PC-9 (cell line): Measurements from ENCODE around the gene GANAB. TPM values are rescaled to one million over a fixed set of nuclear protein-coding genes. Genes with fewer than 3 reads are reported as not detected.
"Not testable (repeated sequence)": the region's sequence is repeated elsewhere in the genome, so short reads cannot be mapped to it uniquely, and the experiment has no call there.

ENCODE experiments used
- BruUV-seq: library from RNA; stranded (reverse); fragments of 400-500 nt; replicated peaks from 2 replicates; lab custom pipeline; 2021; lab: Mats Ljungman, UMichigan
- CTCF ChIA-PET: fragments of 300-600 bp; sonication (Branson Sonifier 250); formaldehyde crosslinking; loops from one replicate; lab custom pipeline; 2022; ENCODE audit warnings: antibody characterized with exemption; lab: Charles Lee
- POLR2A ChIA-PET: fragments of 300-600 bp; sonication (Branson Sonifier 250); formaldehyde crosslinking; loops from one replicate; lab custom pipeline; 2022; ENCODE audit warnings: antibody characterized with exemption; ENCODE audit not compliant: unreplicated experiment; lab: Charles Lee
- DNase-seq, 2 experiments: peaks; one replicate each; pipeline versions ENCODE4 v3.0.0 to v3.0.0-alpha.2; 2015 to 2022; ENCODE audit warnings: mixed read lengths in 1 of 2
- H2AFZ ChIP-seq: fragments of 200-600 bp; sonication (generic); 2 replicates; pipeline ENCODE4 v1.8.1; 2017; ENCODE audit warnings: antibody characterized with exemption
- H3F3A ChIP-seq: fragments of 200-600 bp; sonication (generic); 2 replicates; pipeline ENCODE4 v1.8.1; 2017; ENCODE audit warnings: antibody characterized with exemption, mild to moderate bottlenecking, low read depth; ENCODE audit not compliant: insufficient read depth
- H3K27ac ChIP-seq: fragments of 200-600 bp; sonication (generic); 2 replicates; pipeline ENCODE4 v1.6.1; 2016; ENCODE audit warnings: mixed run types
- H3K27me3 ChIP-seq: fragments of 200-600 bp; sonication (generic); 2 replicates; pipeline ENCODE4 v1.6.1; 2016; ENCODE audit warnings: low read depth, mixed run types; ENCODE audit not compliant: insufficient read depth
- H3K36me3 ChIP-seq: fragments of 200-600 bp; sonication (generic); 2 replicates; pipeline ENCODE4 v1.6.1; 2016; ENCODE audit warnings: low read depth, mixed run types
- H3K4me1 ChIP-seq: fragments of 200-600 bp; sonication (generic); replicated peaks from 2 replicates; pipeline ENCODE4 v1.6.1; 2016; ENCODE audit warnings: mixed run types; ENCODE audit not compliant: insufficient read depth
- H3K4me2 ChIP-seq: fragments of 200-600 bp; sonication (generic); 2 replicates; pipeline ENCODE4 v1.6.1; 2017; ENCODE audit warnings: mixed run types
- H3K4me3 ChIP-seq: fragments of 200-600 bp; sonication (generic); 2 replicates; pipeline ENCODE4 v1.6.1; 2016; ENCODE audit warnings: mixed run types
- H3K79me2 ChIP-seq: fragments of 200-600 bp; sonication (generic); 2 replicates; pipeline ENCODE4 v1.6.1; 2017; ENCODE audit warnings: low read depth, mixed run types
- H3K9me2 ChIP-seq: fragments of 200-600 bp; sonication (generic); 2 replicates; pipeline ENCODE4 v1.8.1; 2017; ENCODE audit warnings: mild to moderate bottlenecking; ENCODE audit not compliant: insufficient read depth
- H3K9me3 ChIP-seq: fragments of 200-600 bp; sonication (generic); 2 replicates; pipeline ENCODE4 v1.8.1; 2016; ENCODE audit warnings: low read depth; ENCODE audit not compliant: insufficient read depth
- H4K20me1 ChIP-seq: fragments of 200-600 bp; sonication (generic); 2 replicates; pipeline ENCODE4 v1.8.1; 2017; ENCODE audit not compliant: insufficient read depth
- EZH2 ChIP-seq: fragments of 200-600 bp; sonication (generic); IDR thresholded peaks from 2 replicates; pipeline ENCODE4 v1.8.0; 2017; ENCODE audit warnings: antibody characterized with exemption, low read depth
- intact Hi-C: fragments of 100-400 bp; cut with micrococcal nuclease; formaldehyde crosslinking; loops from one replicate; pipeline ENCODE4 v1.10.0; 2022; ENCODE audit not compliant: unreplicated experiment
- total RNA-seq: library from RNA; stranded (reverse); gene quantifications from 2 replicates; pipeline ENCODE4 v1.2.3, GENCODE V29; 2021
- TF ChIP-seq, protein P1 (sequence below): fragments of 200-600 bp; sonication (generic); conservative IDR thresholded peaks from 2 replicates; pipeline ENCODE4 v1.6.1; 2017; ENCODE audit warnings: mixed run types, antibody characterized with exemption, mild to moderate bottlenecking, moderate library complexity

Gene GANAB
- total RNA-seq, 1 experiment from 2014 or later: 478 TPM

- peak overlapping the region; percentile 27; the same call in 1 of the 2 replicates for H3K4me3 ChIP-seq
- H3K27ac ChIP-seq: no peak overlapping the region
- TF ChIP-seq EZH2: no peak
- TF ChIP-seq, protein P1, sequence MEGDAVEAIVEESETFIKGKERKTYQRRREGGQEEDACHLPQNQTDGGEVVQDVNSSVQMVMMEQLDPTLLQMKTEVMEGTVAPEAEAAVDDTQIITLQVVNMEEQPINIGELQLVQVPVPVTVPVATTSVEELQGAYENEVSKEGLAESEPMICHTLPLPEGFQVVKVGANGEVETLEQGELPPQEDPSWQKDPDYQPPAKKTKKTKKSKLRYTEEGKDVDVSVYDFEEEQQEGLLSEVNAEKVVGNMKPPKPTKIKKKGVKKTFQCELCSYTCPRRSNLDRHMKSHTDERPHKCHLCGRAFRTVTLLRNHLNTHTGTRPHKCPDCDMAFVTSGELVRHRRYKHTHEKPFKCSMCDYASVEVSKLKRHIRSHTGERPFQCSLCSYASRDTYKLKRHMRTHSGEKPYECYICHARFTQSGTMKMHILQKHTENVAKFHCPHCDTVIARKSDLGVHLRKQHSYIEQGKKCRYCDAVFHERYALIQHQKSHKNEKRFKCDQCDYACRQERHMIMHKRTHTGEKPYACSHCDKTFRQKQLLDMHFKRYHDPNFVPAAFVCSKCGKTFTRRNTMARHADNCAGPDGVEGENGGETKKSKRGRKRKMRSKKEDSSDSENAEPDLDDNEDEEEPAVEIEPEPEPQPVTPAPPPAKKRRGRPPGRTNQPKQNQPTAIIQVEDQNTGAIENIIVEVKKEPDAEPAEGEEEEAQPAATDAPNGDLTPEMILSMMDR: no peak
- H2AFZ ChIP-seq: peak overlapping the region; percentile 93; the same call in 1 of the 2 replicates
- ChIA-PET CTCF (no interaction called here), POLR2A (interaction anchor here (0.6 to 1.7 kb wide), 2 partner anchors 11 to 157 kb away, joined by 3 to 26 read pairs; partner anchors contain the start of genes C11orf98 and CSKMT)
- H3K4me1 ChIP-seq: peaks cover 15% of the 10 kb centered on the region
- H4K20me1 ChIP-seq: no peaks in the 10 kb centered on the region
- H3K9me3 ChIP-seq: no peaks in the 10 kb centered on the region
- no peaks in the 10 kb centered on the region for H3K27me3 ChIP-seq
- H3K9me2 ChIP-seq: no peaks in the 10 kb centered on the region
- BruUV-seq: no TSS peak
- H3K79me2 ChIP-seq: peaks cover 30% of the 10 kb centered on the region
- intact Hi-C loops: no loop called here
- peak overlapping the region; percentile 99; the same call in 1 of the 2 replicates for H3K4me2 ChIP-seq
- peaks cover 42% of the 10 kb centered on the region for H3F3A ChIP-seq
- H3K36me3 ChIP-seq: 0 out of 2 replicates have a peak, but pooled peaks cover 4% of the 10 kb centered on the region
- no peak for DNase-seq
Observed at GRCh38 chr11:62654297-62654696, 7.9 kb upstream of the GANAB start.

GRCh38 chr11:62652161-62653006 is 6.0 kb upstream of the GANAB start:
- H3K79me2 ChIP-seq: peaks cover 30% of the 10 kb centered on the region
- no peaks in the 10 kb centered on the region for H3K9me3 ChIP-seq
- no peak for TF ChIP-seq EZH2
- TF ChIP-seq, protein P1: no peak
- ChIA-PET CTCF (no interaction called here), POLR2A (interaction anchor here (0.9 to 1.0 kb wide), 5 partner anchors 12 to 260 kb away, joined by 3 to 37 read pairs (median 9); partner anchors contain the start of genes B3GAT3, C11orf98, CSKMT and ZBTB3)
- H3F3A ChIP-seq: peaks cover 40% of the 10 kb centered on the region
- BruUV-seq: TSS peak; percentile 50
- H3K4me1 ChIP-seq: peaks cover 15% of the 10 kb centered on the region
- peak overlapping the region; percentile 75 for H3K27ac ChIP-seq
- H3K9me2 ChIP-seq: no peaks in the 10 kb centered on the region
- intact Hi-C loops: no loop called here
- H3K27me3 ChIP-seq: no peaks in the 10 kb centered on the region
- peak overlapping the region; percentile 99 for H3K4me2 ChIP-seq
- H4K20me1 ChIP-seq: no peaks in the 10 kb centered on the region
- H2AFZ ChIP-seq: peak overlapping the region; percentile 93
- 0 out of 2 replicates have a peak, but pooled peaks cover 4% of the 10 kb centered on the region for H3K36me3 ChIP-seq
- DNase-seq: no peak
- peak overlapping the region; percentile 96 for H3K4me3 ChIP-seq

- H3K4me3 ChIP-seq, H3K9me2 ChIP-seq, H3K9me3 ChIP-seq, H3K36me3 ChIP-seq, H4K20me1 ChIP-seq, intact Hi-C loops, H2AFZ ChIP-seq, CTCF ChIA-PET, H3K27ac ChIP-seq, H3K4me2 ChIP-seq, H3K27me3 ChIP-seq, BruUV-seq, DNase-seq: not testable (repeated sequence)
- H3F3A ChIP-seq: peaks cover 36% of the 10 kb centered on the region
- POLR2A ChIA-PET: interaction anchor here (0.7 kb wide), 1 partner anchor 190 kb away, joined by 4 read pairs; no protein-coding TSS in a partner anchor
- peaks cover 24% of the 10 kb centered on the region for H3K4me1 ChIP-seq
- peaks cover 40% of the 10 kb centered on the region for H3K79me2 ChIP-seq
Observed at GRCh38 chr11:62650283-62650682, 3.9 kb upstream of the GANAB start.
